ENCODE measurements around the gene RPS3A.
"Not testable (repeated sequence)": the region's sequence is repeated elsewhere in the genome, so short reads cannot be mapped to it uniquely, and the experiment has no call there.

RPS3A gene

GRCh38 chr4:151117371-151117962, 18.0 kb downstream of the RPS3A start:
- DNase-seq = no peak

GRCh38 chr4:151129796-151130195, 30.4 kb downstream of the RPS3A start:
- no peak for DNase-seq

- DNase-seq = no peak
Measured at GRCh38 chr4:151133311-151133710, 33.9 kb downstream of the RPS3A start.

- not testable (repeated sequence) for DNase-seq
Measured at GRCh38 chr4:151136048-151136447, 36.6 kb downstream of the RPS3A start.

GRCh38 chr4:151139814-151140213, 40.4 kb downstream of the RPS3A start:
- no peak for DNase-seq

GRCh38 chr4:151142758-151143157, 43.3 kb downstream of the RPS3A start:
- DNase-seq = no peak

GRCh38 chr4:151143162-151143561, 43.7 kb downstream of the RPS3A start:
- no peak for DNase-seq

GRCh38 chr4:151143811-151144210, 44.4 kb downstream of the RPS3A start:
- no peak for DNase-seq

GRCh38 chr4:151144329-151145072, 45.1 kb downstream of the RPS3A start:
- DNase-seq = no peak

GRCh38 chr4:151147000-151147399, 47.6 kb downstream of the RPS3A start:
- no peak for DNase-seq

GRCh38 chr4:151148261-151148660, 48.8 kb downstream of the RPS3A start:
- DNase-seq = no peak

GRCh38 chr4:151150821-151151580, 51.6 kb downstream of the RPS3A start:
- no peak for DNase-seq

GRCh38 chr4:151152028-151152427, 52.6 kb downstream of the RPS3A start:
- DNase-seq = no peak

GRCh38 chr4:151153585-151153984, 54.2 kb downstream of the RPS3A start:
- no peak for DNase-seq

Measured in activated CD4-positive, CD25-positive, alpha-beta regulatory T cell treated with anti-CD3 and anti-CD28 coated beads, Interleukin-2, amount 50 U/mL, for 72 hours (primary cell).